Measurements from ENCODE around the gene PHLPP1. TPM values are rescaled to one million over a fixed set of nuclear protein-coding genes. Genes with fewer than 3 reads are reported as not detected.

PHLPP1 gene
- total RNA-seq, 5 donors from 2014 or later (not counting 1 experiment from before 2014, with no cell fraction given): 6.9 to 11.5 (median 7.4) TPM

DNA sequence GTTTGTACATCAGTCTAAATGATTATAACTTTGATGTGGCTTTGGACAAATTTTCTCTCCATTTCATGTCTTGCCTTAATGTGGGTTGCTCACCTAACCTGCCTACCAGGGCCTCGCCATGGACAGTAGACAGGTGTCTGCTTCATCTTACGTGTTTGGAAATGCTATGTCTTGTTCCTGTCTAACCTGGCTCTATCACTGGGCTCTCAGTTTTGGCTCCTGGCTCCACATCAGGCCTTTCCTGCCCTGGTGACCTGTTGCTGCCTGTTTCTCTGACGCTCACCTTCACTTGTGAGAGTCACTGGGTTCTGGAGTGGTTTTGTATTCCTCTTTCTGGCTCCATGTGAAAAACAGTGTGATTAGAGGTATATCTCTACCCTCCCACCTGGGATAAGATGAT lies 65.9 kb downstream of the PHLPP1 start:
- 100% methylated on average over 2 of the region's 3 CpGs for WGBS (ENCODE audit: insufficient coverage)
- POLR2A ChIA-PET: no interaction called here

GRCh38 chr18:62781893-62782292 lies 66.6 kb downstream of the PHLPP1 start:
- DNase-seq (no peak), ATAC-seq (replicated peaks in 1 of 4) (no peak)
- H3K36me3 Mint-ChIP-seq: no peaks in the 10 kb centered on the region
- no peak overlapping the region for H3K4me3 ChIP-seq (ENCODE audit: control insufficient read depth in 1 of 2, extremely low read depth in 1 of 2, low read length in 1 of 2)
- H3K27ac Mint-ChIP-seq: no peak overlapping the region
- ChIA-PET CTCF (interaction anchor here in 1 of 2 donors (0.6 kb wide), 1 partner anchor 33 kb away, joined by 4 read pairs; no protein-coding TSS in a partner anchor), POLR2A (no interaction called here)
- H3K27me3 Mint-ChIP-seq: no peaks in the 10 kb centered on the region
- H3K4me1 Mint-ChIP-seq: peaks cover 18 to 23% (median 20%) of the 10 kb centered on the region in 3 donors
- no peaks in the 10 kb centered on the region for H3K4me1 ChIP-seq (ENCODE audit: control insufficient read depth in 1 of 2, extremely low read depth in 1 of 2, insufficient read depth in 2 of 2, low read length in 2 of 2)
- H3K9me3 ChIP-seq: no peaks in the 10 kb centered on the region
- no peak overlapping the region for H3K27ac ChIP-seq (ENCODE audit: low read length)
- no peaks in the 10 kb centered on the region for H3K9me3 Mint-ChIP-seq
- H3K36me3 ChIP-seq (ENCODE audit: control insufficient read depth in 2 of 2, extremely low read depth in 1 of 2, insufficient read depth in 1 of 2, low read length in 1 of 2): no peaks in the 10 kb centered on the region
- H3K4me3 Mint-ChIP-seq: no peak overlapping the region
- no CpG with 5 or more reads among the region's 2 CpGs for WGBS (ENCODE audit: insufficient coverage)
- H3K27me3 ChIP-seq (replicated peaks in 1 of 2; ENCODE audit: control insufficient read depth in 2 of 2, extremely low read depth in 1 of 2, insufficient read depth in 2 of 2, low read length in 1 of 2): no peaks in the 10 kb centered on the region

More for the DNA sequence above, 65.9 kb downstream of the PHLPP1 start:
- no peak for ATAC-seq (replicated peaks in 1 of 4)
- no peak overlapping the region for H3K27ac ChIP-seq (ENCODE audit: low read length)
- Mint-ChIP-seq H3K27me3 (no peaks in the 10 kb centered on the region), H3K9me3 (no peaks in the 10 kb centered on the region), H3K4me3 (no peak overlapping the region), H3K4me1 (peaks cover 18 to 23% (median 20%) of the 10 kb centered on the region in 3 donors), H3K36me3 (no peaks in the 10 kb centered on the region), H3K27ac (no peak overlapping the region)
- no peaks in the 10 kb centered on the region for H3K4me1 ChIP-seq (ENCODE audit: control insufficient read depth in 1 of 2, extremely low read depth in 1 of 2, insufficient read depth in 2 of 2, low read length in 2 of 2)
- DNase-seq: no peak
- no peaks in the 10 kb centered on the region for H3K36me3 ChIP-seq (ENCODE audit: control insufficient read depth in 2 of 2, extremely low read depth in 1 of 2, insufficient read depth in 1 of 2, low read length in 1 of 2)
- CTCF ChIA-PET: no interaction called here
- H3K4me3 ChIP-seq (ENCODE audit: control insufficient read depth in 1 of 2, extremely low read depth in 1 of 2, low read length in 1 of 2): no peak overlapping the region
- H3K27me3 ChIP-seq (replicated peaks in 1 of 2; ENCODE audit: control insufficient read depth in 2 of 2, extremely low read depth in 1 of 2, insufficient read depth in 2 of 2, low read length in 1 of 2): no peaks in the 10 kb centered on the region
- H3K9me3 ChIP-seq: no peaks in the 10 kb centered on the region

- POLR2A ChIA-PET: interaction anchor here in 1 of 2 donors (0.6 kb wide), 2 partner anchors 9 to 69 kb away, joined by 5 to 6 read pairs; partner anchors contain the start of gene PHLPP1
- no CpG with 5 or more reads among the region's 4 CpGs for WGBS (ENCODE audit: insufficient coverage)
- peaks cover 34 to 39% (median 38%) of the 10 kb centered on the region in 3 donors for H3K4me1 Mint-ChIP-seq
- no peaks in the 10 kb centered on the region for H3K9me3 ChIP-seq
- DNase-seq (peak in 1 of 35 experiments; percentile 23), ATAC-seq (replicated peaks in 1 of 4) (peak in 1 of 4 experiments; percentile 46)
- no peak overlapping the region for H3K4me3 ChIP-seq (ENCODE audit: control insufficient read depth in 1 of 2, extremely low read depth in 1 of 2, low read length in 1 of 2)
- CTCF ChIA-PET: interaction anchor here in 1 of 2 donors (1.1 kb wide), 1 partner anchor 69 kb away, joined by 3 read pairs; the partner anchor contains the start of gene PHLPP1
- H3K27ac ChIP-seq (ENCODE audit: low read length): no peak overlapping the region
- no peak overlapping the region for H3K27ac Mint-ChIP-seq
- H3K4me3 Mint-ChIP-seq: peak overlapping the region; percentile 1 to 34 (median 15)
- H3K36me3 ChIP-seq (ENCODE audit: control insufficient read depth in 2 of 2, extremely low read depth in 1 of 2, insufficient read depth in 1 of 2, low read length in 1 of 2): no peaks in the 10 kb centered on the region
- H3K4me1 ChIP-seq (ENCODE audit: control insufficient read depth in 1 of 2, extremely low read depth in 1 of 2, insufficient read depth in 2 of 2, low read length in 2 of 2): peaks cover 2 to 7% of the 10 kb centered on the region in 2 experiments
- H3K27me3 Mint-ChIP-seq: no peaks in the 10 kb centered on the region
- no peaks in the 10 kb centered on the region for H3K27me3 ChIP-seq (replicated peaks in 1 of 2; ENCODE audit: control insufficient read depth in 2 of 2, extremely low read depth in 1 of 2, insufficient read depth in 2 of 2, low read length in 1 of 2)
- no peaks in the 10 kb centered on the region for H3K9me3 Mint-ChIP-seq
- H3K36me3 Mint-ChIP-seq: no peaks in the 10 kb centered on the region
Measured at GRCh38 chr18:62784338-62784965, 69.1 kb downstream of the PHLPP1 start.

- Mint-ChIP-seq H3K4me3 (peak overlapping the region in 1 of 3 donors; percentile 34), H3K27me3 (no peaks in the 10 kb centered on the region), H3K27ac (no peak overlapping the region), H3K9me3 (no peaks in the 10 kb centered on the region), H3K36me3 (no peaks in the 10 kb centered on the region), H3K4me1 (peaks cover 33 to 43% (median 41%) of the 10 kb centered on the region in 3 donors)
- Histone ChIP-seq H3K4me1 (ENCODE audit: control insufficient read depth in 1 of 2, extremely low read depth in 1 of 2, insufficient read depth in 2 of 2, low read length in 2 of 2) (peaks cover 2 to 7% of the 10 kb centered on the region in 2 experiments), H3K36me3 (ENCODE audit: control insufficient read depth in 2 of 2, extremely low read depth in 1 of 2, insufficient read depth in 1 of 2, low read length in 1 of 2) (no peaks in the 10 kb centered on the region), H3K9me3 (no peaks in the 10 kb centered on the region), H3K27me3 (replicated peaks in 1 of 2; ENCODE audit: control insufficient read depth in 2 of 2, extremely low read depth in 1 of 2, insufficient read depth in 2 of 2, low read length in 1 of 2) (no peaks in the 10 kb centered on the region), H3K4me3 (ENCODE audit: control insufficient read depth in 1 of 2, extremely low read depth in 1 of 2, low read length in 1 of 2) (no peak overlapping the region), H3K27ac (ENCODE audit: low read length) (no peak overlapping the region)
- 86% methylated on average over 1 of the region's 3 CpGs for WGBS (ENCODE audit: insufficient coverage)
- no peak for ATAC-seq (replicated peaks in 1 of 4)
- POLR2A ChIA-PET: interaction anchor here in 1 of 2 donors (0.6 kb wide), 2 partner anchors 9 to 70 kb away, joined by 5 to 6 read pairs; partner anchors contain the start of gene PHLPP1
- no peak for DNase-seq
- CTCF ChIA-PET: interaction anchor here in 1 of 2 donors (1.1 kb wide), 1 partner anchor 70 kb away, joined by 3 read pairs; the partner anchor contains the start of gene PHLPP1
Measured at GRCh38 chr18:62784966-62785413, 69.6 kb downstream of the PHLPP1 start.

DNA sequence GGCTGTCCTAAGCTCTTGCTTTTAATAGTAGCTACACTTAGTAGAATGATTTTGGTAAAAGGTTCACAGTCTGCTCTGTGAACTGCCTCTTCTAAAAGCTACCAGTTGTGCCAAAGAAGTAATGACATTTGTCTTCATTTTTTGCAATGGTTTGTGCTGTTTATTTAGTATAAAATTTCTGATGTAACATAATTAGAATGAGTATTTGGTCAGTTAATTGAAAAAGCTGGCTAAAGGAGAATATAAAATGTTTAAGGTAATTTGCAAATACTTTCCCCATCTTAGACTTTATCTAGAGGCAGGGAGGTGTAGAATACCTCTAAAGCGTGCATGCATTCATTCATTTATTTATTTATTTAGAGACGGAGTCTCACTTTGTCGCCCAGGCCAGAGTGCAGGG lies 71.3 kb downstream of the PHLPP1 start:
- Histone ChIP-seq H3K9me3 (no peaks in the 10 kb centered on the region), H3K27me3 (replicated peaks in 1 of 2; ENCODE audit: control insufficient read depth in 2 of 2, extremely low read depth in 1 of 2, insufficient read depth in 2 of 2, low read length in 1 of 2) (no peaks in the 10 kb centered on the region), H3K36me3 (ENCODE audit: control insufficient read depth in 2 of 2, extremely low read depth in 1 of 2, insufficient read depth in 1 of 2, low read length in 1 of 2) (no peaks in the 10 kb centered on the region), H3K27ac (ENCODE audit: low read length) (no peak overlapping the region), H3K4me1 (ENCODE audit: control insufficient read depth in 1 of 2, extremely low read depth in 1 of 2, insufficient read depth in 2 of 2, low read length in 2 of 2) (peaks cover 2 to 10% of the 10 kb centered on the region in 2 experiments), H3K4me3 (ENCODE audit: control insufficient read depth in 1 of 2, extremely low read depth in 1 of 2, low read length in 1 of 2) (no peak overlapping the region)
- Mint-ChIP-seq H3K27me3 (no peaks in the 10 kb centered on the region), H3K36me3 (no peaks in the 10 kb centered on the region), H3K9me3 (no peaks in the 10 kb centered on the region), H3K4me3 (no peak overlapping the region), H3K4me1 (peaks cover 43 to 58% (median 54%) of the 10 kb centered on the region in 3 donors), H3K27ac (no peak overlapping the region)
- no peak for DNase-seq
- WGBS (ENCODE audit: insufficient coverage): no CpG with 5 or more reads among the region's 3 CpGs
- POLR2A ChIA-PET: no interaction called here
- no peak for ATAC-seq (replicated peaks in 1 of 4)
- CTCF ChIA-PET: interaction anchor here in 1 of 2 donors (0.5 to 0.7 kb wide), 3 partner anchors 109 to 280 kb away, joined by 3 to 7 read pairs (median 3); no protein-coding TSS in a partner anchor

- H3K4me1 ChIP-seq (ENCODE audit: control insufficient read depth in 1 of 2, extremely low read depth in 1 of 2, insufficient read depth in 2 of 2, low read length in 2 of 2): peaks cover 2 to 10% of the 10 kb centered on the region in 2 experiments
- 55% methylated on average over 2 of the region's 3 CpGs for WGBS (ENCODE audit: insufficient coverage)
- ATAC-seq (replicated peaks in 1 of 4) (no peak), DNase-seq (no peak)
- no peaks in the 10 kb centered on the region for H3K36me3 Mint-ChIP-seq
- no peak overlapping the region for H3K4me3 ChIP-seq (ENCODE audit: control insufficient read depth in 1 of 2, extremely low read depth in 1 of 2, low read length in 1 of 2)
- no peak overlapping the region for H3K27ac Mint-ChIP-seq
- POLR2A ChIA-PET: no interaction called here
- CTCF ChIA-PET: no interaction called here
- H3K4me1 Mint-ChIP-seq: peaks cover 44 to 63% (median 54%) of the 10 kb centered on the region in 3 donors
- no peaks in the 10 kb centered on the region for H3K27me3 Mint-ChIP-seq
- no peaks in the 10 kb centered on the region for H3K9me3 ChIP-seq
- no peak overlapping the region for H3K27ac ChIP-seq (ENCODE audit: low read length)
- peak overlapping the region in 1 of 3 donors; percentile 11 for H3K4me3 Mint-ChIP-seq
- no peaks in the 10 kb centered on the region for H3K27me3 ChIP-seq (replicated peaks in 1 of 2; ENCODE audit: control insufficient read depth in 2 of 2, extremely low read depth in 1 of 2, insufficient read depth in 2 of 2, low read length in 1 of 2)
- no peaks in the 10 kb centered on the region for H3K36me3 ChIP-seq (ENCODE audit: control insufficient read depth in 2 of 2, extremely low read depth in 1 of 2, insufficient read depth in 1 of 2, low read length in 1 of 2)
- H3K9me3 Mint-ChIP-seq: no peaks in the 10 kb centered on the region
Measured at GRCh38 chr18:62788111-62788510, 72.8 kb downstream of the PHLPP1 start.
